ENCODE data around the gene SRPK3. TPM values are rescaled to one million over a fixed set of nuclear protein-coding genes. Genes with fewer than 3 reads are reported as not detected.
A peak's percentile ranks its signal among the peaks of the same experiment; 100 is the strongest.

SRPK3 gene
- total and polyA plus RNA-seq, 2 donors (not counting 3 experiments of a cell fraction or from before 2014, with no cell fraction given) = 0.25 to 0.40 TPM

- Histone ChIP-seq H3K9ac (replicated peaks; ENCODE audit: extremely low read depth, insufficient read depth, low read length) (peak overlapping the region; percentile 94), H3K79me2 (ENCODE audit: control insufficient read depth, insufficient read depth, low read length) (peaks cover 58% of the 10 kb centered on the region), H3K9me3 (replicated peaks; ENCODE audit: control insufficient read depth, insufficient read depth, low read length) (no peaks in the 10 kb centered on the region), H4K20me1 (replicated peaks; ENCODE audit: control insufficient read depth, extremely low read depth, insufficient read depth, low read length) (no peaks in the 10 kb centered on the region), H3K4me3 (replicated peaks in 1 of 3; ENCODE audit: insufficient read depth in 1 of 3, low read depth in 1 of 3, low read length in 3 of 3) (peak overlapping the region; percentile 34 to 84 (median 78)), H3K9me1 (replicated peaks; ENCODE audit: control insufficient read depth, extremely low read depth, insufficient read depth, low read length) (no peaks in the 10 kb centered on the region), H3K27ac (ENCODE audit: insufficient read depth, low read depth, low read length) (peak overlapping the region; percentile 87), H3K27me3 (ENCODE audit: control insufficient read depth in 2 of 2, insufficient read depth in 2 of 2, low read length in 2 of 2) (no peaks in the 10 kb centered on the region), H3K4me1 (ENCODE audit: control insufficient read depth, extremely low read depth, insufficient read depth, low read length) (peaks cover 15% of the 10 kb centered on the region), H3K4me2 (ENCODE audit: insufficient read depth, low read length) (peak overlapping the region; percentile 67), H3K36me3 (ENCODE audit: control insufficient read depth in 2 of 2, extremely low read depth in 1 of 2, insufficient read depth in 2 of 2, low read length in 2 of 2) (peaks cover 0 to 18% of the 10 kb centered on the region in 2 experiments), H2AFZ (ENCODE audit: low read depth, low read length) (no peak overlapping the region)
- no TSS peak for BruUV-seq (replicated peaks)
- ChIA-PET POLR2A (no interaction called here), CTCF (interaction anchor here (1.9 kb wide), 1 partner anchor 154 kb away, joined by 13 read pairs; no protein-coding TSS in a partner anchor)
- FAIRE-seq = no peak
- dilution Hi-C loops (cut with MboI; ENCODE audit: extremely low pct_ligation_motif_present, low sequenced_read_pairs) = no loop called here
- intact Hi-C loops (cut with micrococcal nuclease) = loop anchor here (10.0 kb wide), 1 partner anchor 82 kb away; no protein-coding TSS in a partner anchor
- TF ChIP-seq MYC (IDR thresholded peaks at IDR 0.05; ENCODE audit: low read depth, low read length) = no peak
- TF ChIP-seq, protein P1, sequence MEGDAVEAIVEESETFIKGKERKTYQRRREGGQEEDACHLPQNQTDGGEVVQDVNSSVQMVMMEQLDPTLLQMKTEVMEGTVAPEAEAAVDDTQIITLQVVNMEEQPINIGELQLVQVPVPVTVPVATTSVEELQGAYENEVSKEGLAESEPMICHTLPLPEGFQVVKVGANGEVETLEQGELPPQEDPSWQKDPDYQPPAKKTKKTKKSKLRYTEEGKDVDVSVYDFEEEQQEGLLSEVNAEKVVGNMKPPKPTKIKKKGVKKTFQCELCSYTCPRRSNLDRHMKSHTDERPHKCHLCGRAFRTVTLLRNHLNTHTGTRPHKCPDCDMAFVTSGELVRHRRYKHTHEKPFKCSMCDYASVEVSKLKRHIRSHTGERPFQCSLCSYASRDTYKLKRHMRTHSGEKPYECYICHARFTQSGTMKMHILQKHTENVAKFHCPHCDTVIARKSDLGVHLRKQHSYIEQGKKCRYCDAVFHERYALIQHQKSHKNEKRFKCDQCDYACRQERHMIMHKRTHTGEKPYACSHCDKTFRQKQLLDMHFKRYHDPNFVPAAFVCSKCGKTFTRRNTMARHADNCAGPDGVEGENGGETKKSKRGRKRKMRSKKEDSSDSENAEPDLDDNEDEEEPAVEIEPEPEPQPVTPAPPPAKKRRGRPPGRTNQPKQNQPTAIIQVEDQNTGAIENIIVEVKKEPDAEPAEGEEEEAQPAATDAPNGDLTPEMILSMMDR (IDR thresholded peaks at IDR 0.05; ENCODE audit: extremely low read depth in 1 of 2, insufficient read depth in 1 of 2, low read depth in 1 of 2, low read length in 2 of 2) = no peak
- TF ChIP-seq GATA2 (IDR thresholded peaks at IDR 0.05; ENCODE audit: insufficient read depth, insufficient read length, low read depth, low read length) = no peak
- TF ChIP-seq FOS (IDR thresholded peaks at IDR 0.05; ENCODE audit: borderline replicate concordance, insufficient read depth, low read length) = no peak
- TF ChIP-seq POLR2AphosphoS5 (IDR thresholded peaks at IDR 0.05; ENCODE audit: insufficient read depth, low read depth, low read length) = no peak
- TF ChIP-seq, protein P2, sequence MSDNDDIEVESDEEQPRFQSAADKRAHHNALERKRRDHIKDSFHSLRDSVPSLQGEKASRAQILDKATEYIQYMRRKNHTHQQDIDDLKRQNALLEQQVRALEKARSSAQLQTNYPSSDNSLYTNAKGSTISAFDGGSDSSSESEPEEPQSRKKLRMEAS (IDR thresholded peaks at IDR 0.05; ENCODE audit: insufficient read depth, insufficient read length) = no peak
- TF ChIP-seq JUN (IDR thresholded peaks at IDR 0.05; ENCODE audit: borderline replicate concordance, insufficient read depth, insufficient read length, low read depth) = no peak
- no peak for TF ChIP-seq POLR2A (IDR thresholded peaks at IDR 0.05; ENCODE audit: low read depth, low read length)
- no peak for TF ChIP-seq EZH2 (IDR thresholded peaks at IDR 0.05; ENCODE audit: borderline replicate concordance, low read depth, low read length, severe bottlenecking)
- DNase-seq (ENCODE audit: low read depth, low spot score) = no peak
Observed at GRCh38 chrX:153793291-153793690, 12.4 kb downstream of the SRPK3 start.

Data from endothelial cell of umbilical vein (primary cell).